Stimulated activated CD4-positive, alpha-beta T cell treated with anti-CD3 and anti-CD28 coated beads, Interleukin-4, amount 100 ng/mL, for 24 hours (primary cell): ENCODE results near the gene HMG20B.

Experiments
- DNase-seq: peaks from one replicate; pipeline ENCODE4 v3.0.0-alpha.2; 2020

Gene HMG20B

DNA sequence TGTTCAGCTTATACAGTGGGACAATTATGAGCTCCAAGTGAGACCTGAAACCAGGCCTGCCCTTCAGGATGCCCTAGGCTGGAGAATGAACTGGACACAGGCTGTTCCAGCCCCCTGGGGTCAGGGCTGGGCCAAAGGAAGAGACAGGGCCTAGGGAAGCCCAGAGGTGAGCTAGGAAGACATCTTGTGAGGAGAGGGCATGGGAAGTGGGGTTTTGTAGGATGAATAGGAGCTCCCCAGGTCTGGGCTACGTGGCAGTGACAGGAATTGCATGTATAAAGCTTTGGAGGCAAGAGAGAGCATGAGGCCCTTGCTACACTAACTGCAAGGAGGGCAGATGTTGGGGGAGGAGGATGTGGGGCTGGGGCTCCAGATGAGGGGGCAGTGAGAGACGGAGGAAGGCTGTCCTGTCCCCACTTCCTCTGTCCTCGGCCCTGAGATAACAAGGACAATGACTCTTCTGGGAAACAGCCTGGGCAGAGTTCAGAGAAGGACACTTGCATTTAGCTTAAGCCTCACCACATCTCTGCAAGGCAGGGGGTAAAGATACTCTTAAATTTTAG is 35.4 kb downstream of the HMG20B start:
- DNase-seq = no peak

DNA sequence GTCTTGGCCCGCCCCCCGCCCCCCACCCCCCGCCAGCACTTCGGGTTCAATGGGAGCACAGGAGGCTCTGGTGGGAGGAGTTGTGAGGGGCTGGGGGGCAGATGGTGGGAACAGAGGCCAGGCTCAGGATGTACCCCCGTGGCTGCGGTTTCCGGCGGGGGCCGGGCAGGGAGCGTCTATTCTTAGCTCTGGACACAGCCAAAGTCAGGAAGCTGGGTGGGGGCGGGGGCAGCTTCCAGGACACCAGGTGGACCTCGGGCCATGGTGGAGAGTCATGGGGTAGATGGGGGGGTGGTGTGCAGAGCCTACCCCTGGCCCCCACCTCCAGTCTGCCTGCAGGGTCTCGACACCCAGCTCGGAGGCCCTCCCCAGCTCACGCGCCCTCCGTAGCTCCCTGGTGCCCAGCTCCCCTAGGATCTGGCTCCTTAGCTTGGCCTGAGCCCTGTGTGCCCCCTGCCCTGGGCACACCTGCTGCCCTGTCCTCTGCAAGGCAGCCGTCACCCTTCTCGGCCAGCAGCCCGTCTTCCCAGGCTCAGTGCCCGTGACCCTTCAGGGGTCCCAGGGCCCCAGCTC is 36.1 kb downstream of the HMG20B start:
- no peak for DNase-seq

DNA sequence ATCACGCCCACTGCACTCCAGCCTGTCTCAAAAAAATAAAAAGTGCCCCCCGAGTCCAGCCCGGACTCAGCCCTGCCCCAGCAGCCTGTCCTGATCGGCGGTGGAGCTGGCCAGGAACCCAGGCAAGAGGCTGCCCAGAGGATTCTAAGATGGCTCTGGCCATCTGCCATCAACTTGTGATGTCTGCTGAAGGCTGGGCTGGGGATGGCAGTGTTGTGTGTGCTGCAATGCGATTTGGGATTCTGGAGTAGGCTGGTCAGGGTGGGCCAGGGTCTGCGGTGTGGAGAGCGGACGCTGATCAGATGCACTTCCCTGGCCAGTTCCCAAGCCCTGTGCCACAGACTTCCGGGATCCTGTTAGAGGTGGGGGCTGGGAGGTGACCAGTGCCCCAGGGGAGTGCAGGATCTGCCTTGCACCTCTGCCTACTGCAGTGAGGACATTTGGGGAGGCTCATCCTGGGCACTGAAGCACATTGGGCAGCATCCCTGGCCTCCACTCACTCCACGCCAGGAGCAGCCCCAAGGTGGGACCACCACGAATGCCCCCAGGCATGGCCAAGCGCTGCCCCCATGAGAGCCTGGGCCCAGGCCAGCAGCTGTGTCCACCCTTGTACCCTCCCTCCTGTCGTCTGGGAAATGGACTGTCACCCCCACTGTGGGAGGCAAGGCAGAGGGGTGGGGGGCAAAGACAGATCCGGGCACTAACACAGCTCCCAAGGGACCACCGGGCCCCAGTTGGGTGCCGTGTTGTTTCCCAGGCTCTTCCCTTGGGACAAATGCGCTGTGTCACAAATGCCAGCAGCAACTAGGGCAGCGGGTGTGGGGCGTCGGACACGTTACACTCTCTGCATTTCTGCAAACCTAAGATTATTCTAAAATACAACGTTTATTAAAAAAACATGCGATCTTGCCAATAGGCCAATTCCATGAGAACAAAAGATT is 37.3 kb downstream of the HMG20B start:
- DNase-seq = no peak

DNA sequence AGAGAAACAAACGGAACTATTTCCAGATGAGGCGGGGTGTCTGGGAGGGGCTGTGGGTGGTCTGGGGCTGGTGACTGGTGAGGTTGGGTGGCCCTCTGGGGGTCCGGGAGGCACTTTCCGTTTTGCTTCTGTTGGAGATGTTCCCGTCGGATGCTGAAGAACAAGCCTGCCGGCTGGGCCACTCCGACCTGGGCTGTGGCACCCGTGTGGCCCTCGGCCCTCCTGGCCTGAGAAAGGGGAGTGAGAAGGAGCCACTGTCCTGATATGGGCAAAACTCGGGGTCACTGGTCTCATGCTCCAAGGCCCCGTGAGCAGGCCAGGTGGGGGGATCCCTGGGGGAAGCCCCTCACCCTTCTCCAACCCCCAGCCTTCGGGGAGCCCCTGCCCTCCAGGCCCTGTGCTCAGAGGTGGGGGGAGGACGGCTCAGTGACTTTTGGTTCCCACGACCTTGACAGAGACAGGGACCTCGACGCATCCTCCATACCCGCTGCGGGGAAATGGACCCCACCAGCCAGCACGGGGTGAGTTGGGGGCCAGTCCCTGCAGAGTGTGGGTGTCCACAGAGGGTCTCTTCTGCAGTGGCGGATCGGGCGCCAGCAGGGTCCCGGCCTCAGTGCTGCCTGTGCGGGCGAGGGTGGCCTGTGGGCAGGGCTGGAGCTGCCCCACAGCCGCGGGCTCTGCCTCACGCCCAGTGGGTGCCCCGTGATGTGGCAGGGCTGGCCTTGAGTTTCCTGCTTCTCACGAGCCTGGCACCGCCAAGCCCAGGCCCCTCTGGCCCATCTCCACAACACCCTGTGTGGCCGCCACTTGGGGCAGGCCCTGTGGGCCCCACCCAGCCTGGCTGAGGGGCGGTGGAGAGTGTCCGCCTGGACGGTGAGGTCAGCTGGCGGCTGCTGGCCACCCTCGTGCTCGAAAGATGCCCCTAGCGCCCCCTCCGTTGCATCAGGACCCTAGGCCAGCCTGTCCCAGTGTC is 38.3 kb downstream of the HMG20B start:
- no peak for DNase-seq

DNA sequence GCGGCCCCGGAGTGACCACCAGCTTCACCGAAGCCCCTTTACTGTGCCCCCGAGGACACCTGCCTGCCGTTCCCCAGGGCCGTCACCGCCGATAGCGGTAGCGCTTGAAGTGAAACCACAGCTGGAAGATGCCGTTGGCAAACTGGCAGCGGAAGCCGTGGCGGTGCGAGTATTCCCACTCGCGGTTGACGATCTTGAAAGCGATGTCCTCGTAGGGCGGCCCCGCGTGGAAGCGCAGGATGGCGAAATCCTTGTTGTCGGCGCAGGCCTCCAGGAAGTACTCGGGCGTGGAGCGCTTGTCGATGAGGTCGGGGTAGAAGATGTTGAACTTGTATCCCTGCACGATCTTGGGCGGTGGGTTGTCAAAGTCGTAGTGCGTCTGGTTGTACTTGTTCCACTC is 39.1 kb downstream of the HMG20B start:
- no peak for DNase-seq

DNA sequence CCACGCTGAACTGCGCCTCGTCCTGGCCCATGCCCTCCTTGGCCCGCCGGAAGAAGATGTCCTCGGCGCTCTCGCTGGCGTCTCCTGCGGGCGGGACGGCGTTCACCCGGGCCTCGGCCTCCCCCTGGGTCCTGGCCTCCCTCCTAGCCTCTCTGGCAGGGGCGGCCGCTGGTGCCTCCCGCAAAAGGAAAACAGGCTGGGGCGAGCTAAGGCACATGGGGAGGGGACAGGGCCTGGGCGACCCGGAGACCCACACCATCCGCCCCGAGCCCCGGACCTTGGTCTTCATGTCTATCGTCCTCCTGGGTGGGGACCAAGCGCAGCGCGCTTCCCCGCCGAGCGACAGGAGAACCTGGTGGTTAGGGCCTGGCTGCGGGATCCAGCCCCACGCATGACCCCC is 39.6 kb downstream of the HMG20B start:
- DNase-seq = no peak

DNA sequence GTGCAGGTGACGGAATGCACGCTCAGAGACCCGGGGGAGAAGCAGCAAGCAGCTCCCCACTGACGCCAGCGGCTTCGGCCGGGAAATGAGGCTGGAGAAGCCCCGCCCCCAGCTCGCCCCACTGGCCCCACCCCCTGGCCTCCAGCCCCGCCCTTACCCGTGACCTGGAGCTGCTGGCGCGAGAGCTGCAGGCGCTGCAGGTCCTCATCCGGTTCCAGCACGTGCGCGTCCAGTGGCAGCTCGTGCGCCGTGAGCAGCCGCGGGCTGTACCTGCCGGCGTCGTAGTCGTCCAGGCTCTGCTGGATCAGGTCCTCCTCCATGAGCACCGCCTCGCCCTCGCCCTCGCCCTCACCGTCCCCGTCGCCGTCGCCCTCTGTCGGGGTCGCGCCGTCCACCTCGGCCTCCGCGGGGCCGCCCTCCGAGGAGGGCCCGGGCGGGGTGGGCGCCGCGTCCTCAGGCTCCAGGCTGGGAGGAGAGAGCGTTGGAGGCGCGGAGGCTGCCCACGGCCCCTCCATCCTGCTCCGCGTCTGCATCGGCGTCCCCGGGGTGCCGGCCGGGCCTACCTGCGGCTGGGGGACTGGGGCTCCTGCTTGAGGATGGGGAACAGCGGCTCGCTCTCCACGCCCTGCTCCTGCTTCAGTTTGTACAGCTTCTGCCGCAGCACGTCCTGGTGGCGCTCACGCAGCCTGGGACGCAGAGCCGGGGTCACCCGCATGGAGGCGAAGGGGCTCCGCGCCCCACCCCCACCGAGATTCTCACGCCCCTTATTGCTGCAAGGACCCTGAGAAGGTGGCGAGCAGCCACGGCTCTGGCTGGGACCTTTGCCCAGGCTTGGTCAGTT is 40.4 kb downstream of the HMG20B start:
- no peak for DNase-seq

DNA sequence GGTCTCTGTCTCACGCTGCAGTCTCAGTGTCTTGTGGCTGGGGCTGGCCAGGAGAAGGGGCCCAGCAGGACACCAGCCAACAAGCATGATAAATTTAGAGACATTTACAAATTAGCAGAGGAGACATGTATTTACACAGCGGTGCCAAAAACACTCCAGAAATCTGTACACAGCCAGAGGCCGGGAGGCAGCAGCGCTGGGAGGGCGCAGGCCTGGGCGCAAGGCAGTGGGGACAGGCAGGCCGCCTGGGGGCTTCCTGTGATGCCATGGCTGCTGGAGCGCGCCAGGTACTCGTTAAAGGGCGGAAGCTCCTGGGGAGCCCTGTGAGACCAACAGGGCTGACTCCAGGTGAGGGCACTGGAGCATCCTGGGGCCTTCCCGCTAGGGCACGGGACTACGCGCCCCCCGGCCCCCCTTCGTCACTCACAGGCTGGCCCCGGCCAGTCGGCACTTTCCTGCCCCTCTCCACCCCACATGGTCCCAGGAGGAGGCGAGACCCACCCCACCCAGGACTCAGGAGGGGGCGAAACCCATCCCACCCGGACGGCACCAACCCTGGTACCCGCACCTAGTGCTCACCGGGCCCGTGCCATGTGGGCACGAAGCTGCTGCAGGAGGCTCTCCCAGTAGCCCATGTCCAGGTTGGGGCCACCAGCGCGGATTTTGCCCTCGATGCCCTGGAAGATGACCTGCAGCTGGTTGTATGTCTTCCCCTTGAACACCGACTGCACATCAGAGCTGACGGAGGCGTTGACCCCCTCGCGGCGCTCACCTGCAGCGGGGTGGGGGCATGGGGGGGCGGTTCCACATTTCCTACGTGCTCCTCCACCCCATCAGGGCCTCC is 41.3 kb downstream of the HMG20B start:
- DNase-seq = no peak

DNA sequence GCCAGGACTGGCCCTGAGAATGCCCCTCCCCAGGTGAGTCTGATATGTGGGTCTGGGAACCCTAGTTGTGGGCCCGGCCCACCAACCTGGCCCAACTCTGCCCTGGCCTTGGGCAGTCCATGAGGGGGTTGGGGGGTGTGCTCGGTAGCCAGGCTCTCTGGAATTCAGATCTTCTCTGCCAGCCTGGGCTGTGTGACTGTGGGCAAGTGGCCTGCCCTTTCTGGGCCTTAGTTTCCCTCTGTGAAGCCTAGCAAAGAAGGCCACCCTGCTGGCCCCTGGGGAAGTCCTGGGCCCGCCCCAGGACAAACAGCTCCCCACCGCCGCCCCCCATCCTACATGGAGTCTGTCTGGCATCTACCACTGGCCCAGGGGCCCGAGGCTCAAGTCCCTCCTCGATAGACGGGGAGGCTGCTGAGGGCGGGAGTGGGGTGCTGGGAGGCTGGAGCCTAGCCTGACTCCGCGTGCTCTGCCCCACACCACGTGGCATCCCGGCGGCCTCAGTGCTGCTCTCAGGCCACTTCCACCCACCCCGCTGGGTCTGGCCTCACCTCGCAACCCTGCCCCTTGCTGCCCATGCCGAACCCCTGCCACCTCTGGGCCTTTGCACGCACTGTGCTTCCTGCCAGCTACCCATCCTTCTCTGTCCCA is 42.2 kb downstream of the HMG20B start:
- no peak for DNase-seq

DNA sequence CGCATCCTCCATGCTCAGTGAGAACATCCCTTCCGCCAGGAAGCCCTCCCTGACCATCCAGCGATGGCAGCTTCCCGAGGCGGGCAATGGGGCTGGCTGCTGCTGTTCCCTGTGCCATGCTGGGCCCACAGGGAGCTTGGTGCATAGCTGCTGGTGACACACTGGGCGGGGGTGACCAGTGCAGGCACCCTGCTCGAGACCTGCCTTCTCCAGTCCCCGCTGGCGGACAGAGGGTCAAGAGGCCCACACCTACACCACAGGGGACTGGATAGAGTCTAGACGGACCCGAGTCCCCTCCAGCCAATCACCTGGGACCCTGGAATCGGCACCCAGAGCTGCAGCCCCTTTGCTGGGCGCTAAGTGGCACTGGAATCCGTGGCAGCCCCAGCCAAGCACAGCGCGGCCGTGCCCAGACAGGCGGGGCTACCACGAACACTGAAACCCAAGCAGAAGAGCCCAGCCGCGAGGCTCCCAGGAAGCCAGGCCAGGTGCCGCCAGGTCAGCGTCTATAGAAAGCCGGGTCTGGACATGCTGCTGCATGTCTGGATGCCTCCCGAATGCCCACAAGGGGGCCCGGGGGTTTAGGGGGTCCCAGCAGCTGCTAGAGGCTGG is 42.9 kb downstream of the HMG20B start:
- no peak for DNase-seq

DNA sequence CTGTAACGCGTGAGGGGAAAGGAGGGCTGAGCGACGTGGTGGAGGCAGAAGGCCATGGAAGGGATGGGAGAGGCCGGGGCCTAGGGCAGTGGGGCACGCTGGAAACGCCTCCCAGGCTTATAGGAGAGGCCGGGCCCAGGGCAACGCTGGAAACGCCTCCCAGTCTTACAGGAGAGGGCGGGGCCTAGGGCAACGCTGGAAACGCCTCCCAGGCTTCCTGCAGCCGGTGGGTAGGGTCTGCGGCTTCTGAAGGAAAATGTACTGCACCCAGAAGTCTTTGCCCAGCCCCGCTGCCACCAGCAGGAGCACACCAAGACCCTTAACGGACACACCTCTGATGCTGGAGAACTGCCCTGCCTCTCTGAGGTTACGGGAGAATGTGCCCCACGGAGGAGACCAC is 44.7 kb downstream of the HMG20B start:
- DNase-seq = no peak

DNA sequence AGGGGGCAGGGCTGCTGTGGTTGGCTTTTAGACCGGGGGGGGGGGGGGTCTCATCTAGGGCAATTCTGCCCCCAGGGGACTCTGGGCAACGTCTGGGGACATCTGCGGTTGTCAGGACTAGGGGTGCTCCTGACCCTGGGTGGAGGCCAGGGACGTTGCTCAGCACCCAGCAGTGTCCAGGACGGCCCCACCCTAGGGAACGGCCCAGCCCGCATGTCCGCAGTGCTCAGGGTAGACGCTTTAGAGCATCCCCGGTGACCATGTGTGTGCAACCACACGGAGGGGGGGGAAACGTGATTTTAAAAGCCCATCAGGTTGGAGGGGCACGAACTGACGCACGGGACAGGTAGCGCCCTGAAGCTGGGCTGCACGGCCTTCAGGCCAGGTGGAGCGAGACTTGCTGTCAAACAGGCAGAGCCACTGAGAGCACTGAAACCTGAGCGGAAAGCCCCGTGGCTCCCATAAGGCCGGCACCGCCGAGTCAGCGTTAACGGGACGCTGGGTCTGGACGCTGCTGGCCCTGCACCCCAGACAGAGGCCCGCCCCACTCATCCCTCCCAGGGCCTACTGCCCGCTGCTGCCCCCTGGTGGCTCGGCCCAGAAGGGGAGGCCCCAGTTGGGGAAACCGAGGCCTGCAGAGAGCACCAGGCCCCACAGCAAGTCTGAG is 45.5 kb downstream of the HMG20B start:
- DNase-seq = peak; percentile 50

DNA sequence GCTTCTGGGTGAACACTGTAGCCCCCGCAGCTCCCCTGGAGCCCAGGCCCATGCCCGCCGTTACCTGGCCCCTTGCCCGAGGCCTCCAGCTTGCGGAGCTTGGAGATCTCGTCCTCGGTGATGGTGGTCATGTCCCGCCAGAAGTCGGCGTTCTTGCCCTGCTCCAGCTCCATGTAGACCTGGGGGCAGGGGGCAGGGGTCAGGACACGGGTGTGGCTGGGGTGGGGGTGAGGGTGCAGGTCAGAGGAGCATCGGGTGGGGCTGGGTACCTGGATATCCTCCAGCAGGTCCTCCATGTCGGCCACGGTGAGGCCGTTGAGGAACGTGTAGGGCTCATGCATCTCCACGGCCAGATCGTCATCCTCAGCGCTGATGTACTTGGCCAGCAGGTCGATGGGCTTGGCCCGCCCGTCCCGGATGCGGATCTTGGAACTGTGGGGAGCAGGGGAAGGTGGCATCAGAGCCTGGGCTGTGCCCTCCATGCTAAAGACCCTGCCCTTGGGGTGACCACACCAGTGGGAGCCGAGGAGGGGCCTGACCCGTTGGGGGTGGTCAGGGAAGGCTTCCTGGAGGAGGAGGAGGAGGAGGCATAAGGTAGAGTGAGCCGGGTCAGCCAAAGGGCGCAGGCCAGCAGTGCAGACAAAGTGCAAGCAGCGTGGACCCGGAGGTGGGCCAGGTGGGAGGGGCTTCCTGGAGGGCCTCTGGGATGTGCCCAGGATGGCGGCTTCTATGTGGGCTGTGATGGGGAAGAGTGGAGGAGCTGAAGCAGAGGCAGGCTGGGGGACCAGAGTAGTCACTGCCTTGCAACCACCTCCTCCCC is 46.3 kb downstream of the HMG20B start:
- DNase-seq = no peak

DNA sequence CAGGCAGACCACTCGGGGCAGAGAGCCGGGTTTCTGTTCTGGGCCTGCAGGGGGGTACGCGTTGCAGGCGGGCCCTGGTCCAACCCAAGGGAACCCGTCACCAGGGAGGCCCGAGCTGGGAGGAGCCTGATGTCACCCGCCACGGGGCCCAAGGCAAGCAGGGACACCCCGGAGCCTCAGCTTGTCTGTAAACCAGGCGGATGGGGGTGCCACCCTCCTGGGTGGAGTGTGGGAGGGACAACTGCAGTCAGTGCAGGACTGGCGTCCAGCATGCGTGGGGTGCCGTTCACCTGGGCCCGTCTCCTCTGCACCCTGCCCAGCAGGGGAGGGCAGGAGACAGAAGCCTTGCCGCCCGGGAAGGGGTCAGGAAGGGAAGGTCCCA is 46.9 kb downstream of the HMG20B start:
- DNase-seq = no peak

DNA sequence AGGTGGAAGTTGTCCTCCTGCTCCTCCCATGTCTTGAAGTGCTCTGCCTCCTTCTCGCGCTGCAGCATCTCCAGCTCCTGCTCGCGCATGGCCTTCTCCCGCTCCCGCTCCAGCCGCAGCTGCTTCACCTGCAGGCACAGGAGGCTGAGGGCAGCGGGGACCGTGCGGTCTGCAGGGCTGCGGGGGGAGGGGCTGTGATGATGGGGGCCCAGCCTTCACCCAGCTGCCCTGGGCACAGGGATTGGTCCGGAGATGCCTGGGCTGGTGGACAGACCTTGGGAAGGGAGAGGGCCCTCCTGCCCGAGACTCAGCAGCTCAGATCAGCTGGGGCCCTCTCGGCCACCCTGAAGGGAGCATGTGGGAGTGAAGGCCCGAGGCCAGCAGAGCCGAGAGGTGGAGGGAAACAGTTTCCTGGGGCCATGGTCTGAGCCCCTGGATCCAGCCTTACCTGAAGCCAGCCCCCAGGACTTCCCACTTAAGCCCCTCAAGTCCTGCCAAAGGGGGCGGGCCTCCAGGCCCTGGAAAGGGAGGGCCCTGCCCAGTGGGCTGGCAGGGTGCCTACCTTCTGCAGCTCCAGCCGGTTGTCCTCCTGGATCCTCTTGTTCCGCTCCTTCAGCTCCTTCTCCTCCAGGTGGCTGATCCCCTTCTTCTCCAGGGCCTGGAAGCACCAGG is 47.5 kb downstream of the HMG20B start:
- DNase-seq = no peak

DNA sequence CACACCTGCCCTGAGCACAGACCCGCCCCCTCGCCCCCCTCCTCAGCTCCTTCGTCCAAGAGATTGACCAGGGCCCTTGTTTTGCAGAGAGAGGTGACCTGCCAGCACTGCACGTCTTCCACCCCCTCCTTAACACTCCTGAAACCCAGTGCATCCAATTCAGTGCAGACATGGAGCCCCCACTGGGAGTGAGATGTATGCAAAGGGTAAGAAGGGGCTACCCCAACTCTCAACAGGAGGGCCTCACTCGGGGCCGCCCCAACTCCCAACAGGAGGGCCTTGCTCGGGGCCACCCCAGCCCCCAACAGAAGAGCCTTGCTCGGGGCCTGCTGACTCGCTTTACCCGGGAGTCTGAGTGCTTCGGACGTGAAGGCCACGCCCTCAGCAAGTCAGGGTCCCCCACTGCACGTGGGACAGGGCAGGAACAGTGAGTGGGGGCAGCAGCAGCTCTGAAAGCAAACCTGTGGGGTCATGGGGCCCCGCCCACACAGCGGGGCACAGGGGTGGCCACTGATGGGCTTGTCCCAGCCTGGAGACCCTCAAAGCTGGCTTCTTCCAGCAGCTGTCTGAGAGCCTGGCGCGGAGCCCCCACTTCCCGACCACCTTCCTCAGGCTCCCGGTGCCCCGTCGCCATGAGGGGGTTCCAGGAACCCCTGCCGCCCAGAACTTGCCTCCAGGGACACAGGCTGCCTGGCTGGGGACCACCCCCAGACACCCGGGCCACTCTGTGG is 48.2 kb downstream of the HMG20B start:
- DNase-seq = no peak

DNA sequence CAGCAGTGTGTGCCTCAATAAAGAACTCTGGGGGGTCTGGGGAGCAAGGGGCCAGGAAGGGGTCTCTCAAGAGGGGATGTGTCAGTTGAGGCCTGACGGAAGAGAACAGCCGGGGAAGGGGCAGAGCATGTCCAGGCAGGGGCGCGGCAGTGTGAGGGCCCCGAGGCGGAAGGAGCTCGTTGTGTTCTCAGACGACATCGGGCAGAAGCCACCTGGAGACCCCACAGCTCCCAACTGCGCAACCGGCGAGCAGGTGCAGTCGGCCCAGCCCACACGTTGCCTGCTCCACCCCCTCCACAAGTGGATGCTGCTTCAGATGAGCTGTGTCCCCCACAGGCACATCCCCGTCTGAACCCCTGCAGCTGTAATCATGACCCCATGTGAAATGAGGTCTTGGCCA is 48.9 kb downstream of the HMG20B start:
- DNase-seq = no peak
